ENCODE measurements around the gene NLGN2. TPM values are rescaled to one million over a fixed set of nuclear protein-coding genes. Genes with fewer than 3 reads are reported as not detected.

NLGN2 gene
- total RNA-seq, 1 donor from 2014 or later, result 9.3 TPM

DNA sequence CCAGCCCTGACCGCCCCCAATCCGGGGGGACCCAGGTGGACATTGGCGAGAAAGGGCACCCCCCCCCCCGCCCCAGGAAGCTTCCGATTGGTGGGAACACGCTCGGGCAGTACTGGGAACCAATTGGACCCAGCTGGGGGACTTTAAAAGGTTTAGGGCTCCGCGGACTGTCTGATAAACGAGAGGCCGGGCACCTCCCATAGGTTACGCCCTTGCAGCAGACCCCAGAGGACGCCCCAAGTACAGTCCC, 4.0 kb upstream of the NLGN2 start:
- Histone ChIP-seq H3K4me3 (peak overlapping the region; percentile 78), H3K4me1 (peaks cover 32% of the 10 kb centered on the region), H3K9me3 (replicated peaks) (no peaks in the 10 kb centered on the region), H3K36me3 (no peaks in the 10 kb centered on the region), H3K27me3 (ENCODE audit: low read depth) (no peaks in the 10 kb centered on the region), H3K27ac (replicated peaks) (peak overlapping the region; percentile 96)
- TF ChIP-seq, protein P1, sequence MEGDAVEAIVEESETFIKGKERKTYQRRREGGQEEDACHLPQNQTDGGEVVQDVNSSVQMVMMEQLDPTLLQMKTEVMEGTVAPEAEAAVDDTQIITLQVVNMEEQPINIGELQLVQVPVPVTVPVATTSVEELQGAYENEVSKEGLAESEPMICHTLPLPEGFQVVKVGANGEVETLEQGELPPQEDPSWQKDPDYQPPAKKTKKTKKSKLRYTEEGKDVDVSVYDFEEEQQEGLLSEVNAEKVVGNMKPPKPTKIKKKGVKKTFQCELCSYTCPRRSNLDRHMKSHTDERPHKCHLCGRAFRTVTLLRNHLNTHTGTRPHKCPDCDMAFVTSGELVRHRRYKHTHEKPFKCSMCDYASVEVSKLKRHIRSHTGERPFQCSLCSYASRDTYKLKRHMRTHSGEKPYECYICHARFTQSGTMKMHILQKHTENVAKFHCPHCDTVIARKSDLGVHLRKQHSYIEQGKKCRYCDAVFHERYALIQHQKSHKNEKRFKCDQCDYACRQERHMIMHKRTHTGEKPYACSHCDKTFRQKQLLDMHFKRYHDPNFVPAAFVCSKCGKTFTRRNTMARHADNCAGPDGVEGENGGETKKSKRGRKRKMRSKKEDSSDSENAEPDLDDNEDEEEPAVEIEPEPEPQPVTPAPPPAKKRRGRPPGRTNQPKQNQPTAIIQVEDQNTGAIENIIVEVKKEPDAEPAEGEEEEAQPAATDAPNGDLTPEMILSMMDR (IDR thresholded peaks at IDR 0.05; ENCODE audit: borderline replicate concordance), result no peak
- no peak for DNase-seq
- intact Hi-C loops (cut with micrococcal nuclease), result no loop called here

DNA sequence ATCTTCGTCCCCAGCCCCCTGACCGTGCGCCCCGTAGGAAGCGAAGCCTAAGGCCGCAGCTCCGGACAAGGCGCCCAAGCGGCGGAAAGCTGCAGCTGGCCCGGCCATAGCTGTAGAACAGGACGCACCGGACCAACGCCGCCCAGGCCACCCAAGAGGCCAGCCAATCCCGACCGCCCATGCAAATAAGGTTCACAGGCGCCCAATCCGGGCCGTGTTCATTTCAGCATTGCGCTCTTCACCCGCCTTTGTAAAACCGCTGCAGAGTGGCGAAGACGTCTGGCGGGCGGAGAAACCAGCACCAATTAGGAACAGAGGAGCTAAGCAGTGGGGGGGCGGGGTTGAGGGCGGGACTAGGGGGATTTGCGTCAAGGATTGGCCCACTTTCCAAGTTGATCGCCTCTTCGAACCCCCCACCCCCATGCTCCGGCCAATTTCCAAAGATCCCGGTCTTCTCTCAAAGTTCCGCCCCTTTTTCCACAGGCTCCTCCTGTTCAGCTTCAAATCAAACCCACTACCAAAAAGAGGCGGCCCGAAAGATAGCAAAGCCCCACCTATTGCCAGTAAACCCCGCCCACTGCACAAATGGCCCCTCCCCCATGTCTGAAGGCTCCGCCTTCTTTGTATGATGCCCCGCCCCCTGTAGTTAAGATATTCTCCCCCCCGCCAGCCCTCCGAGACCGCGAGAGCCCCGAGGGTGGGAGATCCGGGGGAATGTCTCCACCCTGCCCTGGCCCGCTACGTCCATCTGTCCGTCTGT, 3.5 kb upstream of the NLGN2 start, which contains the start of gene TMEM256:
Gene TMEM256 (minus strand): TSS at position 121 of the 760 bp plus-strand sequence. CDS start 13 bp downstream, at position 108.
- TF ChIP-seq, protein P1 (IDR thresholded peaks at IDR 0.05; ENCODE audit: borderline replicate concordance), result no peak
- Histone ChIP-seq H3K27ac (replicated peaks) (peak within 1 kb of the TSS; percentile 96), H3K4me3 (peak within 1 kb of the TSS; percentile 78), H3K4me1 (peaks cover 32% of the 10 kb centered on the region), H3K36me3 (no peaks in the 10 kb centered on the region), H3K9me3 (replicated peaks) (no peaks in the 10 kb centered on the region), H3K27me3 (ENCODE audit: low read depth) (no peaks in the 10 kb centered on the region)
- DNase-seq, result peak; percentile 99
- intact Hi-C loops (cut with micrococcal nuclease), result no loop called here

DNA sequence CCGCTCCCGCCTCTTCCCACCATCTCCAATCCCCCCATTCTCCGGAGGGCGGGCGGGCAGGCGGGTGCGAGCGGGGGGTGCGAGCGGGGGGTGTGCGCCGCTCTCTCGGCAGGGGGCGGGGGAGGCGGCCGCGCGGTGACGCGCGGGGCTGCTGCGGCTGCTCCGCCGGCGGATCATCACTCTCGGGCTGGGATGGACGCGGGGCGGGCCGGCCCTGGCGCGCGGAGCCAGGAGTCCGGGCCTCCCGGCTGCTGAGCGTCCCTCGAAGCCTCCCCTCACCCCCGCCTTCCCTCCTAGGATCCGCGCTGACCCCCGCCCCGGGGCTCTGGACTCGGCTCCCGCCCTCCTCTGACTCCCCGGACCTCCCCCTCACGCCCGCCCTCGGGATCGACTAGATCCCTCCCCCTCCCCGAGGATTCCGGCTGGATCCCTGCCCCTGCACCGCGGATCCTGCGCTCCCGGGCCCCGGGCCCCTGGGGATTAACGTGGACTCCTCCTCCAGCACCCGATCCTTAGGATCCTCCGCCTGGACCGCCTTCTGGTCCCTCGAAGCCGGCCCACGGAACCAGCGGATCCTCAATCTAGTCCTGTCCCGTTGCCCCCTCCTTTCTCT, 2.8 kb upstream of the NLGN2 start:
- H3K27ac ChIP-seq (replicated peaks), result peak overlapping the region; percentile 96
- peaks cover 32% of the 10 kb centered on the region for H3K4me1 ChIP-seq
- TF ChIP-seq, protein P1 (IDR thresholded peaks at IDR 0.05; ENCODE audit: borderline replicate concordance), result no peak
- no peaks in the 10 kb centered on the region for H3K27me3 ChIP-seq (ENCODE audit: low read depth)
- DNase-seq, result peak; percentile 64
- peak overlapping the region; percentile 78 for H3K4me3 ChIP-seq
- H3K9me3 ChIP-seq (replicated peaks), result no peaks in the 10 kb centered on the region
- intact Hi-C loops (cut with micrococcal nuclease), result no loop called here
- no peaks in the 10 kb centered on the region for H3K36me3 ChIP-seq

DNA sequence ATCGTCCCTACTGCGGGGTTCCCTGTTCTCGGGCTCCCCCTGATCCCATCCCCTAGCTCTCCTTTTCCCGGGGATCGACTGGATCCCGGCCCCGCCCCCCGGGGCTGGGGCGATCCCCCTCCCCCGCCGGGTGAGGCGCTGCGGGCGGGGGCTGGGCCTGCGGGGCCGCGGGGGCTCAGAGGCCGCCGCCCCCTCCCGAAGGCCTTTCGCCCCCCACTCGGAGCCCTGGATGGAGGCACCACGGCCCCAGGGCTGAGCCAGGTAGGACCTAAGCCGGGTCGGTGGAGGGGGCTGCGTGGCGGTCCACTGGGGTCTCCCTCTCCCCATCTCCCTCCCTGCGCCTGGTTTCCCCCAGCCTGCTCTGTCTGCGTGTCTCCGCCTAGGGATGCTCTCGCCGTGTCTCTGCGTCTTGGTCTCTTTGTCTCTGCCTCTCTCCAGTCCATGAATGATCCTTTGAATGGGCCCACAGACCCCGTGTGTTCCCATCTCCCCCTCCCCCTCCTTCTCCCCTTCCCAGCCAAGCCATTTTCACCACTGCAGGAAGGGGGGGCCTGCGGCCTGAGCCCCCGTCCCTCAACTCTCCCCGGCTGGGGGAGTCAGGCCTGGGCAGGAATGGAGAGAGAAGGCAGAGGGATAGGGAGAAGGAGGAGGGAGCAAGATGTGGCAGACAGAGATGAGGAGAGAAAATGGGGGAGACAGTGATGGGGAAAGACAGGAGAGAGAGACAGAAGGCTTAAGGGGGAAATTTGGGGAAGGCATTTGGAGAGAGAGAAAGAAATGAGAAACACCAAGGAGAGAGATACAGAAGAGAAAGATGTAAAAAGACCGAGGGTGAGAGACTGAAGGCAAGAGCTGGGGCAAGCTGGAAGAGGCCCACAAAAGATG, 2.1 kb upstream of the NLGN2 start:
- DNase-seq, result no peak
- intact Hi-C loops (cut with micrococcal nuclease), result no loop called here
- Histone ChIP-seq H3K36me3 (no peaks in the 10 kb centered on the region), H3K4me3 (peak overlapping the region; percentile 78), H3K4me1 (peaks cover 32% of the 10 kb centered on the region), H3K9me3 (replicated peaks) (no peaks in the 10 kb centered on the region), H3K27ac (replicated peaks) (peak overlapping the region; percentile 96), H3K27me3 (ENCODE audit: low read depth) (no peaks in the 10 kb centered on the region)
- TF ChIP-seq, protein P1 (IDR thresholded peaks at IDR 0.05; ENCODE audit: borderline replicate concordance), result no peak

DNA sequence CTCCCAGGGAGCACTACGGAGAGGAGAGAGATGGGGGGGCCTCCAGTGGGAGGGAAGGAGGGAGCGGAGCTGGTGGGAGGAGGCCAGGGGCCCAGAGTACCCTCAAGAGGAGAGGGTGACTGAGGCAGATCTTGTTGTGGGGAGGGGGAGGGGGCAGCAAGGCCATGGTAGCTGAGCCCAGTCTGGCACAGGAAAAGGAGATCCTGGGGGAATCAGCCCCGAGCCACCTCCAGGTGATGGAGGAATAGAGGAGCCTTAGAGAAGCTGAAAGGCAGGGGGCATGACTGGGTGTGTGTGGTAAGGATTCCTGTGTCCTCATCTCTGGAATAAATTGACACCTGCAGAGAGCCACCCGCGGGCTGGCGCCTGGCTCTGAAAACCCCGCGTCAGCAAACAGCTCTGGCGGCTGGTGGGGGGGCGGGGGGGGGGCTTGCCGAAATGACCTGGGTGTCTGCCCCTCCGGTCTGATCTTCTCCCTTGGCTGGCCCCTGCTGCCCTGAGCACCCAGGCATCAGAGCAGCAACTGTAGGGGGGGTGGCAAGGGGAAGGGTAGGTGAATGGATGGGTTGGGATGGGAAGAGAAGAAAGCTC, 1.3 kb upstream of the NLGN2 start:
- H3K27ac ChIP-seq (replicated peaks), result peak overlapping the region; percentile 96
- H3K36me3 ChIP-seq, result no peaks in the 10 kb centered on the region
- H3K9me3 ChIP-seq (replicated peaks), result no peaks in the 10 kb centered on the region
- peaks cover 32% of the 10 kb centered on the region for H3K4me1 ChIP-seq
- H3K4me3 ChIP-seq, result peak overlapping the region; percentile 78
- intact Hi-C loops (cut with micrococcal nuclease), result no loop called here
- no peak for DNase-seq
- TF ChIP-seq, protein P1 (IDR thresholded peaks at IDR 0.05; ENCODE audit: borderline replicate concordance), result no peak
- no peaks in the 10 kb centered on the region for H3K27me3 ChIP-seq (ENCODE audit: low read depth)

Measured in left ventricle myocardium inferior (tissue), 1 donor.